Smooth muscle cell of the brain vasculature (primary cell): ENCODE results near the gene PELO.
A peak's percentile ranks its signal among the peaks of the same experiment; 100 is the strongest.
"Not testable (repeated sequence)": the region's sequence is repeated elsewhere in the genome, so short reads cannot be mapped to it uniquely, and the experiment has no call there.

Experiments
- DNase-seq: peaks from one replicate; pipeline ENCODE4 v3.0.0-alpha.2; 2012; ENCODE audit warnings: low read depth, low spot score

PELO gene

GRCh38 chr5:52787600-52788504, at the start of gene PELO, which contains the start of gene ITGA1:
Gene PELO, plus strand, starts transcription at chr5:52787916. Its CDS starts 12,479 bp downstream, at chr5:52800395.
Gene ITGA1, plus strand, starts transcription at chr5:52787916. Its CDS starts 438 bp downstream, at chr5:52788354.
- DNase-seq, result peak; percentile 49

- no peak for DNase-seq
Measured at GRCh38 chr5:52738095-52738506, 49.6 kb upstream of the PELO start.

GRCh38 chr5:52740007-52740406, 47.7 kb upstream of the PELO start:
- DNase-seq, result no peak

- no peak for DNase-seq
Measured at GRCh38 chr5:52743012-52743411, 44.7 kb upstream of the PELO start.

- no peak for DNase-seq
Measured at GRCh38 chr5:52743529-52743928, 44.2 kb upstream of the PELO start.

GRCh38 chr5:52743970-52744369, 43.7 kb upstream of the PELO start:
- DNase-seq, result no peak

- not testable (repeated sequence) for DNase-seq
Measured at GRCh38 chr5:52744867-52745458, 42.8 kb upstream of the PELO start.

- no peak for DNase-seq
Measured at GRCh38 chr5:52746539-52746938, 41.2 kb upstream of the PELO start.

GRCh38 chr5:52748590-52748989, 39.1 kb upstream of the PELO start:
- DNase-seq, result no peak

- no peak for DNase-seq
Measured at GRCh38 chr5:52749666-52750065, 38.0 kb upstream of the PELO start.

GRCh38 chr5:52751137-52751536, 36.6 kb upstream of the PELO start:
- DNase-seq, result no peak

GRCh38 chr5:52754051-52754450, 33.7 kb upstream of the PELO start:
- no peak for DNase-seq

- no peak for DNase-seq
Measured at GRCh38 chr5:52757527-52757926, 30.2 kb upstream of the PELO start.

- no peak for DNase-seq
Measured at GRCh38 chr5:52758014-52758413, 29.7 kb upstream of the PELO start.

GRCh38 chr5:52759331-52759730, 28.4 kb upstream of the PELO start:
- DNase-seq, result no peak

- DNase-seq, result no peak
Measured at GRCh38 chr5:52760695-52761366, 26.9 kb upstream of the PELO start.

GRCh38 chr5:52767217-52767743, 20.4 kb upstream of the PELO start:
- DNase-seq, result no peak

GRCh38 chr5:52767766-52768480, 19.8 kb upstream of the PELO start:
- no peak for DNase-seq

GRCh38 chr5:52769061-52769460, 18.7 kb upstream of the PELO start:
- DNase-seq, result no peak

GRCh38 chr5:52770287-52770939, 17.3 kb upstream of the PELO start:
- no peak for DNase-seq
